GM18951 (cell line): ENCODE data around the gene CARS1.

Experiments
- POLR2A ChIP-seq: IDR thresholded peaks from 4 replicates; pipeline ENCODE4 v1.6.1; 2011; ENCODE audit warnings: mild to moderate bottlenecking; ENCODE audit not compliant: insufficient read length, insufficient read depth; ENCODE audit errors: extremely low read depth
- in situ Hi-C: fragments of 300-500 bp; cut with MboI; formaldehyde crosslinking; loops from one replicate; pipeline ENCODE4 v1.12.0; 2022; ENCODE audit warnings: low sequenced_read_pairs, mixed read lengths, inconsistent platforms; ENCODE audit not compliant: unreplicated experiment

Gene CARS1

GRCh38 chr11:3028813-3029212, 28.4 kb downstream of the CARS1 start:
- no peak for TF ChIP-seq POLR2A
- in situ Hi-C loops, result no loop called here

- no peak for TF ChIP-seq POLR2A
- in situ Hi-C loops, result no loop called here
Measured at GRCh38 chr11:3026803-3027202, 30.4 kb downstream of the CARS1 start.

GRCh38 chr11:3022982-3023381, 34.2 kb downstream of the CARS1 start:
- in situ Hi-C loops, result no loop called here

GRCh38 chr11:3022300-3022967, 34.8 kb downstream of the CARS1 start:
- no peak for TF ChIP-seq POLR2A
- in situ Hi-C loops, result no loop called here

More at GRCh38 chr11:3022982-3023381, 34.2 kb downstream of the CARS1 start:
- no peak for TF ChIP-seq POLR2A

- no peak for TF ChIP-seq POLR2A
- in situ Hi-C loops, result no loop called here
Measured at GRCh38 chr11:3021125-3021524, 36.1 kb downstream of the CARS1 start.

- in situ Hi-C loops, result no loop called here
- TF ChIP-seq POLR2A, result no peak
Measured at GRCh38 chr11:3020011-3020410, 37.2 kb downstream of the CARS1 start.

GRCh38 chr11:3018596-3018995, 38.6 kb downstream of the CARS1 start:
- TF ChIP-seq POLR2A, result no peak
- in situ Hi-C loops, result no loop called here

- in situ Hi-C loops, result no loop called here
- no peak for TF ChIP-seq POLR2A
Measured at GRCh38 chr11:3016861-3017260, 40.4 kb downstream of the CARS1 start.

GRCh38 chr11:3015796-3016195, 41.4 kb downstream of the CARS1 start:
- TF ChIP-seq POLR2A, result no peak
- in situ Hi-C loops, result no loop called here

GRCh38 chr11:3014943-3015342, 42.3 kb downstream of the CARS1 start:
- TF ChIP-seq POLR2A, result no peak

GRCh38 chr11:3014057-3014938, 42.9 kb downstream of the CARS1 start:
- in situ Hi-C loops, result no loop called here
- no peak for TF ChIP-seq POLR2A

More at GRCh38 chr11:3014943-3015342, 42.3 kb downstream of the CARS1 start:
- in situ Hi-C loops, result no loop called here

GRCh38 chr11:3011891-3012885, 45.0 kb downstream of the CARS1 start:
- in situ Hi-C loops, result no loop called here
- TF ChIP-seq POLR2A, result no peak
